Peyer's patch (tissue), 4 donors: ENCODE results near the gene SACS.

Experiments
- POLR2A ChIP-seq, 2 donors: fragments of 450-650 bp; IDR thresholded peaks; one replicate each; pipeline ENCODE4 v1.5.1; 2017; ENCODE audit warnings: antibody characterized with exemption in 2 of 2, mild to moderate bottlenecking in 2 of 2, moderate library complexity in 2 of 2
- TF ChIP-seq, protein P1 (sequence below), 6 experiments: fragments of 450-650 bp in 4 of 6; fragments of 200-600 bp in 2 of 6; sonication (generic) in 1 of 6; IDR thresholded peaks; one replicate each; pipeline ENCODE4 v1.5.1; 2017 to 2019; ENCODE audit warnings: antibody characterized with exemption in 6 of 6, mild to moderate bottlenecking in 3 of 6, moderate library complexity in 1 of 6

DNA sequence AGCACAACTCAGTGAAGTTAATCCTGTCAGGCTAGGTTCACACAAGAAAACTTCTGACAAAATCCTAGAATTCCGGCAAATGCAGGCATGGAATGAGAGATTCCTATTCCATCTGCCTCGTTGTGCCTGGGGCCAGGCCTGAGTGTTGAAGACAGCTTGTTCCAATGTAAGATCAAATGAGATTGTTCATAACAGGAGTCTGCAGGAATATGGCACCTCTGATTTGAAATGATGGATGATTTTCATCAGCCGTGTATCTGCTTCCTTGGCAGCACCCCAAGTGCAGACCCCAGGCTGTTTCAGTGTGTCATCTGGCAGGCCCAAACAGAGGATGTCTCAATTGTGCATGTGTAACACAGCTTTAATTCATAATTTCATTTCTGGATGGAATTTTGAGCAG lies 35.3 kb upstream of the SACS start:
- TF ChIP-seq, protein P1, sequence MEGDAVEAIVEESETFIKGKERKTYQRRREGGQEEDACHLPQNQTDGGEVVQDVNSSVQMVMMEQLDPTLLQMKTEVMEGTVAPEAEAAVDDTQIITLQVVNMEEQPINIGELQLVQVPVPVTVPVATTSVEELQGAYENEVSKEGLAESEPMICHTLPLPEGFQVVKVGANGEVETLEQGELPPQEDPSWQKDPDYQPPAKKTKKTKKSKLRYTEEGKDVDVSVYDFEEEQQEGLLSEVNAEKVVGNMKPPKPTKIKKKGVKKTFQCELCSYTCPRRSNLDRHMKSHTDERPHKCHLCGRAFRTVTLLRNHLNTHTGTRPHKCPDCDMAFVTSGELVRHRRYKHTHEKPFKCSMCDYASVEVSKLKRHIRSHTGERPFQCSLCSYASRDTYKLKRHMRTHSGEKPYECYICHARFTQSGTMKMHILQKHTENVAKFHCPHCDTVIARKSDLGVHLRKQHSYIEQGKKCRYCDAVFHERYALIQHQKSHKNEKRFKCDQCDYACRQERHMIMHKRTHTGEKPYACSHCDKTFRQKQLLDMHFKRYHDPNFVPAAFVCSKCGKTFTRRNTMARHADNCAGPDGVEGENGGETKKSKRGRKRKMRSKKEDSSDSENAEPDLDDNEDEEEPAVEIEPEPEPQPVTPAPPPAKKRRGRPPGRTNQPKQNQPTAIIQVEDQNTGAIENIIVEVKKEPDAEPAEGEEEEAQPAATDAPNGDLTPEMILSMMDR (IDR thresholded peaks at IDR 0.05) = no peak
- TF ChIP-seq POLR2A (IDR thresholded peaks at IDR 0.05) = no peak
